ENCODE data around the gene SZT2.

The SZT2 gene

DNA sequence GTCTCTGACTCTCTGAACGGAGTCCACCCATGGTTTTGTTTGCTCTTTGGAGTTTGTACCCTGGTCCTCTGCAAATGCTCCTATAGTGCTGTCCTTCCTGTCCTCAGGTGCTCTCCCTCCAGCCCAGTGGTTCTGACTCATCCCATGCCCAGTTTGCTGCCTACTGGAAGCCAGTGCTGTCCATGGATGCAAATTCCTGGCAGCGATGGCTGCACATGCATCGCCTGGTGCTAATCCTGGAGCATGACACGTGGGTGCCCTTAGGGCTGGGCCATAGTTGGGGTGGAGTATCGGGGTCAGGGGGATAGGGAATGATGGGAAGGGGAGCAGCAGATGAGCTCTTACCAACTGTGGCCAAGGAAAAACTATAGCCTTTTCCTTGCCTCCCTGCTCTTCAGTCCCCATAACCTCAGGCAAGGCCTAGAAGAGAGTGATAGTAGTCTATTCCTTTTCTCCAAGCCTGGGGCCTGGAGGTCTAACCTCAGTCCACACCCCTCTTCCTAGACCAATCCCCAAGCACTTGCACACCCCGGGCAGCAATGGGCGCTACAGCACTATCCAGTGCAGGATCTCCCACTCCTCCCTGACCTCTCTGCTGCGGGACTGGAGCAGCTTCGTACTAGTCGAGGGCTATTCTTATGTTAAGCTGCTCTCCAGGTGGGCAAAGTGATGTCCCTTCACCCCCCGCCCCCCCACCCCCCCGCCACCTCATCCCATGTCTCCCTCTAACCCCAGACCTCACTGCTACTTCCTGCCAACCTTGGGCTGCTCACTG, 32.5 kb downstream of the SZT2 start:
- no peak overlapping the region for H3K4me3 ChIP-seq (replicated peaks; ENCODE audit: low read depth, low read length)
- no peak for DNase-seq (ENCODE audit: extremely low read depth, low read depth)
- TF ChIP-seq, protein P1, sequence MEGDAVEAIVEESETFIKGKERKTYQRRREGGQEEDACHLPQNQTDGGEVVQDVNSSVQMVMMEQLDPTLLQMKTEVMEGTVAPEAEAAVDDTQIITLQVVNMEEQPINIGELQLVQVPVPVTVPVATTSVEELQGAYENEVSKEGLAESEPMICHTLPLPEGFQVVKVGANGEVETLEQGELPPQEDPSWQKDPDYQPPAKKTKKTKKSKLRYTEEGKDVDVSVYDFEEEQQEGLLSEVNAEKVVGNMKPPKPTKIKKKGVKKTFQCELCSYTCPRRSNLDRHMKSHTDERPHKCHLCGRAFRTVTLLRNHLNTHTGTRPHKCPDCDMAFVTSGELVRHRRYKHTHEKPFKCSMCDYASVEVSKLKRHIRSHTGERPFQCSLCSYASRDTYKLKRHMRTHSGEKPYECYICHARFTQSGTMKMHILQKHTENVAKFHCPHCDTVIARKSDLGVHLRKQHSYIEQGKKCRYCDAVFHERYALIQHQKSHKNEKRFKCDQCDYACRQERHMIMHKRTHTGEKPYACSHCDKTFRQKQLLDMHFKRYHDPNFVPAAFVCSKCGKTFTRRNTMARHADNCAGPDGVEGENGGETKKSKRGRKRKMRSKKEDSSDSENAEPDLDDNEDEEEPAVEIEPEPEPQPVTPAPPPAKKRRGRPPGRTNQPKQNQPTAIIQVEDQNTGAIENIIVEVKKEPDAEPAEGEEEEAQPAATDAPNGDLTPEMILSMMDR (IDR thresholded peaks at IDR 0.05; ENCODE audit: low read depth, low read length, missing control alignments): no peak

DNA sequence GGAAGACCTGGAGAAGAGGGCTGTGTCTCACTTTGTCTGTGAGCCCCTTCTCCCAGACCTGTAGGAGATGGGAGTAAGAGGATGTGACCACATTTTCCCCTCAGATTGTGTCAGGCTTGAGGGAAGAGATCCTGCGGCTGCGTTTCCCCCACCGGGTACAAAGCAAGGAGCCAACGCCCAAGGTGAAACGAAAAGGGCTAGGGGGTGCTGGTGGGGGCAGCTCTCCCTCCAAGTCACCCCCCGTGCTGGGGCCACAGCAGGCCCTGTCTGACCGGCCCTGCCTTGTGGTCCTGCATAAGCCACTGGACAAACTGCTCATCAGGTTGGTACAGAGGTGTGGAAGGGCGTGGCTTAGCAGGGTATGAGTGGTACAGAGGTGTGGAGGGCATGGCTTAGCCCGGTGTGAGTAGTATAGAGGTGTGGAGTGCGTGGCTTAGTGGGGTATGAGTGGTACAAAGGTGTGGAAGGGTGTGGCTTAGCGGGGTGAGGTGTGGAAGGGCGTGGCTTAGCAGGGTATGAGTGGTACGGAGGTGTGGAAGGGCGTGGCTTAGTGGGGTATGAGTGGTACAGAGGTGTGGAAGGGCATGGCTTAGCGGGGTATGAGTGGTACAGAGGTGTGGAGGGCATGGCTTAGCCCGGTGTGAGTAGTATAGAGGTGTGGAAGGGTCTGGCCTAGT, 33.4 kb downstream of the SZT2 start:
- TF ChIP-seq, protein P1 (IDR thresholded peaks at IDR 0.05; ENCODE audit: low read depth, low read length, missing control alignments): no peak
- no peak overlapping the region for H3K4me3 ChIP-seq (replicated peaks; ENCODE audit: low read depth, low read length)
- DNase-seq (ENCODE audit: extremely low read depth, low read depth): no peak

DNA sequence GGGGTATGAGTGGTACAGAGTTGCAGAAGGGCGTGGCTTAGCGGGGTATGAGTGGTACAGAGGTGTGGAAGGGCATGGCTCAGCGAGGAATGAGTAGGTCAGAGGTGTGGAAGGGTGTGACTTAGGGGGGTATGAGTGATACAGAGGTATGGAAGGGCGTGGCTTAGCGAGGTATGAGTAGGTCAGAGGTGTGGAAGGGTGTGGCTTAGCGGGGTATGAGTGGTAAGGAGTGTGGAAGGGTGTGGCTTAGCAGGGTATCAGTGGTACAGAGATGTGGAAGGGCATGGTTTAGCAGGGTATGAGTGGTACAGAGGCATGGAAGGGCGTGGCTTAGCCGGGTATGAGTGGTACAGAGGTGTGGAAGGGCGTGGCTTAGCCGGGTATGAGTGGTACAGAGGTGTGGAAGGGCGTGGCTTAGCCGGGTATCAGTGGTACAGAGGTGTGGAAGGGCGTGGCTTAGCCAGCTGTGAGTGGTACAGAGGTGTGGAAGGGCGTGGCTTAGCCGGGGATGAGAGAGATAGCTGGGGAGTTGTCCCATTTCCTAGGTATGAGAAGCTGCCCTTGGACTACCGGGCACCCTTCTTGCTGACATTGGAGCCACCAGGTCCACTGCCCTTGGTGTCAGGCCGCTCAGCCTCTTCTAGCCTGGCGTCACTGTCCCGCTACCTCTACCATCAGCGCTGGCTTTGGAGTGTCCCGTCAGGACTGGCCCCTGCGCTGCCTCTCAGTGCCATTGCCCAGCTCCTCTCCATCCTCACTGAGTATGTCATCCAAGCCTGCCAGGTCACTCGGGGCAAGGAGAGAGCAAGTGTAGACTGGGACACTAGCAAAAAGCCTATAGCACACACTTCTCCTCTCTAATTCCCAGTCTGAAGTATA, 34.2 kb downstream of the SZT2 start:
- no peak overlapping the region for H3K4me3 ChIP-seq (replicated peaks; ENCODE audit: low read depth, low read length)
- no peak for DNase-seq (ENCODE audit: extremely low read depth, low read depth)
- TF ChIP-seq, protein P1 (IDR thresholded peaks at IDR 0.05; ENCODE audit: low read depth, low read length, missing control alignments): no peak

DNA sequence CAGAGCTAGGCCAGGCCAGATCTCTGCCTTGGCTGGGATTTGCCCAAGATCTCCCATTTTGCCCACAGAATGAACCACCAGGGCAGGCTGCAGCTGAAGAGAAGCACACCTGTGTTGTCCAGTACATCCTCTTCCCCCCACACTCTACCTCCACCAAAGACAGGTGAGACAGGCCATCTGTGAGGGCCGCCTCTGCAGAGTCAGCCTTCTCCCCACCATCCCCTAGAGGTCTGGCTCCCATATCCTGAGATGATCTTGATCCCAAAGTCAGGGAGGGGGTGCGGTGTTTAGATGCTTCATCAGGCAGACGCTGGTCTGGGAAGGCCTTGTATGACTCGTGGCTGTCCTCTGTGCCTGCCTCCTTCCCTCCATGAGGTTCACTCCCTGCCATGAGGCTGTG, 35.3 kb downstream of the SZT2 start:
- no peak for DNase-seq (ENCODE audit: extremely low read depth, low read depth)
- TF ChIP-seq, protein P1 (IDR thresholded peaks at IDR 0.05; ENCODE audit: low read depth, low read length, missing control alignments): no peak
- H3K4me3 ChIP-seq (replicated peaks; ENCODE audit: low read depth, low read length): no peak overlapping the region

DNA sequence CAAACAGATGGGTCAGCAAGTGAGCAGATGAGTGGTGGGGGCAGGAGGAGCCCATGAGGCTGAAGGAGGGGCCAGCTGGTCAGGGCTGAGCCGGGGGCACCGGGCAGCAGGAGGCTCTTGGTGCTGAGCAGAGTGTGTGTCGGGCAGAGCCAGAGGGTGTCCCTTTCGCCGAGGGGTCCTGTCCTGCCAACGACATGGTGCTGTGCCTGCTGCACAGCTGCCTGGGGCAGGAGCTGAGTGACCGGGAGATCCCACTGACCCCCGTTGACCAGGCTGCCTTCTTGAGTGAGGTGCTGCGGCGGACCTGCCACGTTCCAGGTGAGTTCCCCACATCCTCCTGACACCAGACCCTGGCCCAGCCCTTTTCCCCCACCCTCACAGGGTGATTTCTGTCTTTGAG, 36.5 kb downstream of the SZT2 start:
- TF ChIP-seq, protein P1 (IDR thresholded peaks at IDR 0.05; ENCODE audit: low read depth, low read length, missing control alignments): no peak
- H3K4me3 ChIP-seq (replicated peaks; ENCODE audit: low read depth, low read length): no peak overlapping the region
- DNase-seq (ENCODE audit: extremely low read depth, low read depth): no peak

DNA sequence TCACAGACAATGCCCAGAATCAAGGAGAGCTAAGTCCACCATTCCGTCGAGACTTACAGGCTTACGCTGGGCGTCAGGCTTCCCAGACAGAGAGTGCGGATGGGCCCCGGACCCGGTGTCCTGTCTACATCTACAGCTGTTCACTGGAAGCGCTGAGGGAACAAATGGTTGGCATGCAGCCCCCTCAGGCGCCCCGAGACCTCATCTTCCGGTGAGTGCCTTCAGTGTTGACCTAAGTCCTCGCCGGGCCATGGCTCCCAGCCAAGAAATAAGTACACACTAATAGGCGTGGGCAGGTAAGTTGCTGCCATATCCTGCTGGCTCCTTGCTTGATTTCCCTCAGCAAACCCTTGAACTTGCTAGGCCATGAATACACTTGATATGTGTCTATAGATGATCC, 37.8 kb downstream of the SZT2 start:
- no peak for DNase-seq (ENCODE audit: extremely low read depth, low read depth)
- H3K4me3 ChIP-seq (replicated peaks; ENCODE audit: low read depth, low read length): no peak overlapping the region
- TF ChIP-seq, protein P1 (IDR thresholded peaks at IDR 0.05; ENCODE audit: low read depth, low read length, missing control alignments): no peak

Data from HFF-Myc (cell line).